Posterior vena cava (tissue), 2 donors: ENCODE results near the gene ATG16L2. TPM values are rescaled to one million over a fixed set of nuclear protein-coding genes. Genes with fewer than 3 reads are reported as not detected.
"Not testable (repeated sequence)": the region's sequence is repeated elsewhere in the genome, so short reads cannot be mapped to it uniquely, and the experiment has no call there.

Experiments used
- DNase-seq: peaks from one replicate; pipeline ENCODE4 v3.0.0-alpha.2; 2020; ENCODE audit warnings: low spot score
- intact Hi-C, 2 donors: fragments of 100-400 bp; cut with DNase I; formaldehyde crosslinking; loops; one replicate each; pipeline versions ENCODE4 v1.14.1 to v1.14.2; 2022 to 2023
- total RNA-seq, 2 donors: library from RNA; stranded (reverse); fragmentation: NEBNext Ultra II Directional; extraction: Animal tissue kit (Norgen Biotek cat#: 25700); gene quantifications; one replicate each; pipeline ENCODE4 v1.2.1, GENCODE V29; 2021
- donor health status: DM: yes; HTN: yes; CAD: no.
- donor health status: DM: yes; HTN: yes; CAD: no.

Gene ATG16L2
- total RNA-seq, 2 donors from 2014 or later = 13.5 to 17.6 TPM

- intact Hi-C loops = no loop called here
- DNase-seq = no peak
Measured at GRCh38 chr11:72777755-72778278, 36.4 kb upstream of the ATG16L2 start.

- intact Hi-C loops = no loop called here
- no peak for DNase-seq
Measured at GRCh38 chr11:72778535-72779494, 35.4 kb upstream of the ATG16L2 start.

GRCh38 chr11:72779495-72780128 is 34.6 kb upstream of the ATG16L2 start:
- intact Hi-C loops = no loop called here
- DNase-seq = no peak

- no peak for DNase-seq
- intact Hi-C loops = no loop called here
Measured at GRCh38 chr11:72780296-72781062, 33.7 kb upstream of the ATG16L2 start.

- DNase-seq = peak; percentile 73
- intact Hi-C loops = no loop called here
Measured at GRCh38 chr11:72781063-72781312, 33.2 kb upstream of the ATG16L2 start.

GRCh38 chr11:72781313-72782080 is 32.7 kb upstream of the ATG16L2 start:
- intact Hi-C loops = no loop called here
- DNase-seq = peak; percentile 82

GRCh38 chr11:72782081-72782920 is 31.9 kb upstream of the ATG16L2 start:
- DNase-seq = no peak
- intact Hi-C loops = no loop called here

- no peak for DNase-seq
- intact Hi-C loops = no loop called here
Measured at GRCh38 chr11:72783144-72783905, 30.9 kb upstream of the ATG16L2 start.

- intact Hi-C loops = no loop called here
Measured at GRCh38 chr11:72784662-72785061, 29.5 kb upstream of the ATG16L2 start.

GRCh38 chr11:72786305-72787215 is 27.7 kb upstream of the ATG16L2 start:
- peak; percentile 56 for DNase-seq
- intact Hi-C loops = no loop called here

More at GRCh38 chr11:72784662-72785061, 29.5 kb upstream of the ATG16L2 start:
- DNase-seq = peak; percentile 64

- intact Hi-C loops = no loop called here
- peak; percentile 72 for DNase-seq
Measured at GRCh38 chr11:72787216-72788104, 26.8 kb upstream of the ATG16L2 start.

- intact Hi-C loops = no loop called here
- DNase-seq = no peak
Measured at GRCh38 chr11:72788241-72788640, 26.0 kb upstream of the ATG16L2 start.

GRCh38 chr11:72789493-72790131 is 24.6 kb upstream of the ATG16L2 start:
- intact Hi-C loops = loop anchor here (5.0 kb wide), 1 partner anchor 62 kb away; no protein-coding TSS in a partner anchor
- peak; percentile 76 for DNase-seq

GRCh38 chr11:72791228-72791627 is 23.0 kb upstream of the ATG16L2 start:
- not testable (repeated sequence) for DNase-seq
- intact Hi-C loops = loop anchor here (5.0 kb wide), 1 partner anchor 64 kb away; no protein-coding TSS in a partner anchor
